KMS-11 (cell line): ENCODE data around the gene NCR3LG1.
A peak's percentile ranks its signal among the peaks of the same experiment; 100 is the strongest.

Source experiments
- H2AFZ ChIP-seq: fragments of 200-600 bp; sonication (generic); 2 replicates; pipeline ENCODE4 v1.6.1; 2016; ENCODE audit warnings: antibody characterized with exemption, mixed run types, low read depth
- H3K27ac ChIP-seq: fragments of 200-600 bp; sonication (generic); 2 replicates; pipeline ENCODE4 v1.6.1; 2016; ENCODE audit warnings: mild to moderate bottlenecking, mixed run types
- H3K27me3 ChIP-seq: fragments of 200-600 bp; sonication (generic); 2 replicates; pipeline ENCODE4 v1.6.1; 2017; ENCODE audit warnings: mild to moderate bottlenecking, low read depth, mixed run types, moderate library complexity; ENCODE audit not compliant: insufficient read depth
- H3K36me3 ChIP-seq: fragments of 200-600 bp; sonication (generic); 2 replicates; pipeline ENCODE4 v1.6.1; 2017; ENCODE audit warnings: mild to moderate bottlenecking, mixed run types; ENCODE audit not compliant: insufficient read depth
- H3K4me1 ChIP-seq: fragments of 200-600 bp; sonication (generic); 2 replicates; pipeline ENCODE4 v1.6.1; 2016; ENCODE audit warnings: mild to moderate bottlenecking, low read depth, mixed run types; ENCODE audit not compliant: poor library complexity, severe bottlenecking
- H3K4me2 ChIP-seq: fragments of 200-600 bp; sonication (generic); 2 replicates; pipeline ENCODE4 v1.7.0; 2016; ENCODE audit warnings: mild to moderate bottlenecking, mixed run types
- H3K4me3 ChIP-seq: fragments of 200-600 bp; sonication (generic); IDR thresholded peaks from 2 replicates; pipeline ENCODE4 v1.6.1; 2017; ENCODE audit warnings: low read depth, low read length, mixed read lengths; ENCODE audit not compliant: insufficient read depth
- H3K79me2 ChIP-seq: fragments of 200-600 bp; sonication (generic); 2 replicates; pipeline ENCODE4 v1.6.1; 2016; ENCODE audit warnings: low read depth, mixed run types; ENCODE audit not compliant: insufficient read depth
- H3K9ac ChIP-seq: fragments of 200-600 bp; sonication (generic); 2 replicates; pipeline ENCODE4 v1.6.1; 2016; ENCODE audit warnings: mild to moderate bottlenecking, mixed run types
- H4K20me1 ChIP-seq: fragments of 200-600 bp; sonication (generic); 2 replicates; pipeline ENCODE4 v1.6.1; 2016; ENCODE audit warnings: mild to moderate bottlenecking, mixed run types; ENCODE audit not compliant: insufficient read depth
- CTCF ChIP-seq: fragments of 200-600 bp; sonication (generic); conservative IDR thresholded peaks from 2 replicates; pipeline ENCODE4 v1.6.1; 2017; ENCODE audit warnings: low read depth, mild to moderate bottlenecking, antibody characterized with exemption, low read length, moderate library complexity, mixed read lengths

The NCR3LG1 gene

GRCh38 chr11:17403980-17404759 lies 52.6 kb downstream of the NCR3LG1 start:
- no peaks in the 10 kb centered on the region for H4K20me1 ChIP-seq
- no peak overlapping the region for H3K4me2 ChIP-seq
- no peak overlapping the region for H3K4me3 ChIP-seq
- peaks cover 9% of the 10 kb centered on the region for H3K4me1 ChIP-seq
- no peak for TF ChIP-seq CTCF
- H2AFZ ChIP-seq: no peak overlapping the region
- H3K9ac ChIP-seq: no peak overlapping the region
- no peaks in the 10 kb centered on the region for H3K36me3 ChIP-seq
- H3K27me3 ChIP-seq: no peaks in the 10 kb centered on the region
- no peak overlapping the region for H3K27ac ChIP-seq
- no peaks in the 10 kb centered on the region for H3K79me2 ChIP-seq

GRCh38 chr11:17405232-17406005 lies 53.8 kb downstream of the NCR3LG1 start:
- Histone ChIP-seq H3K4me1 (peaks cover 9% of the 10 kb centered on the region), H3K27ac (no peak overlapping the region), H3K4me2 (peak overlapping the region; percentile 36; the same call in 1 of the 2 replicates), H3K9ac (no peak overlapping the region), H3K27me3 (no peaks in the 10 kb centered on the region), H3K4me3 (no peak overlapping the region), H2AFZ (peak overlapping the region; percentile 49), H4K20me1 (no peaks in the 10 kb centered on the region), H3K36me3 (no peaks in the 10 kb centered on the region), H3K79me2 (no peaks in the 10 kb centered on the region)
- no peak for TF ChIP-seq CTCF

- H3K4me1 ChIP-seq: peaks cover 9% of the 10 kb centered on the region
- H3K27me3 ChIP-seq: no peaks in the 10 kb centered on the region
- H3K36me3 ChIP-seq: no peaks in the 10 kb centered on the region
- no peaks in the 10 kb centered on the region for H3K79me2 ChIP-seq
- H3K4me3 ChIP-seq: no peak overlapping the region
- H3K9ac ChIP-seq: no peak overlapping the region
- H3K4me2 ChIP-seq: peak overlapping the region; percentile 36; the same call in 1 of the 2 replicates
- H3K27ac ChIP-seq: no peak overlapping the region
- no peaks in the 10 kb centered on the region for H4K20me1 ChIP-seq
- peak overlapping the region; percentile 49; the same call in 1 of the 2 replicates for H2AFZ ChIP-seq
- no peak for TF ChIP-seq CTCF
Measured at GRCh38 chr11:17406082-17406817, 54.6 kb downstream of the NCR3LG1 start.

- H4K20me1 ChIP-seq: no peaks in the 10 kb centered on the region
- TF ChIP-seq CTCF: no peak
- no peak overlapping the region for H3K4me2 ChIP-seq
- no peaks in the 10 kb centered on the region for H3K79me2 ChIP-seq
- H3K27ac ChIP-seq: no peak overlapping the region
- H3K9ac ChIP-seq: no peak overlapping the region
- no peak overlapping the region for H2AFZ ChIP-seq
- H3K36me3 ChIP-seq: no peaks in the 10 kb centered on the region
- H3K4me1 ChIP-seq: peaks cover 9% of the 10 kb centered on the region
- no peaks in the 10 kb centered on the region for H3K27me3 ChIP-seq
- H3K4me3 ChIP-seq: no peak overlapping the region
Measured at GRCh38 chr11:17406818-17407149, 55.2 kb downstream of the NCR3LG1 start.
